ENCODE measurements around the gene CHPF.

The CHPF gene

GRCh38 chr2:219543596-219544358 is at the start of gene CHPF, which contains the start of gene TMEM198:
CHPF (minus strand) TSS chr2:219543809; CDS start chr2:219543538, 271 bp downstream.
TMEM198 (plus strand) TSS chr2:219544028; CDS start chr2:219544728, 700 bp downstream.
- DNase-seq: peak; percentile 82

- no peak for DNase-seq
These were observed 49.5 kb upstream of the CHPF start for GRCh38 chr2:219593154-219593553.

GRCh38 chr2:219592736-219593135 is 49.1 kb upstream of the CHPF start:
- no peak for DNase-seq

- no peak for DNase-seq
These were observed 47.5 kb upstream of the CHPF start for GRCh38 chr2:219591091-219591490.

- no peak for DNase-seq
These were observed 37.7 kb upstream of the CHPF start for GRCh38 chr2:219581346-219581745.

- DNase-seq: no peak
These were observed 35.4 kb upstream of the CHPF start for GRCh38 chr2:219578811-219579613.

GRCh38 chr2:219576505-219577388 is 33.1 kb upstream of the CHPF start:
- DNase-seq: no peak

- DNase-seq: no peak
These were observed 32.2 kb upstream of the CHPF start for GRCh38 chr2:219575566-219576504.

- DNase-seq: no peak
These were observed 31.1 kb upstream of the CHPF start for GRCh38 chr2:219574484-219575311.

GRCh38 chr2:219573166-219573565 is 29.6 kb upstream of the CHPF start:
- no peak for DNase-seq

GRCh38 chr2:219572237-219573001 is 28.8 kb upstream of the CHPF start, which contains the start of gene INHA:
INHA (plus strand) TSS chr2:219572310; CDS start chr2:219572375, 65 bp downstream.
- DNase-seq: no peak

- no peak for DNase-seq
These were observed 28.0 kb upstream of the CHPF start, which contains the start of gene OBSL1 for GRCh38 chr2:219571311-219572236. OBSL1 (minus strand) TSS chr2:219571539; CDS start chr2:219571232, 307 bp downstream.

- DNase-seq: no peak
These were observed 27.3 kb upstream of the CHPF start for GRCh38 chr2:219570924-219571310.

- DNase-seq: no peak
These were observed 26.8 kb upstream of the CHPF start for GRCh38 chr2:219570194-219570923.

GRCh38 chr2:219569635-219570034 is 26.0 kb upstream of the CHPF start:
- DNase-seq: no peak

- no peak for DNase-seq
These were observed 25.4 kb upstream of the CHPF start for GRCh38 chr2:219569041-219569440.

- no peak for DNase-seq
These were observed 24.3 kb upstream of the CHPF start for GRCh38 chr2:219567791-219568361.

GRCh38 chr2:219567131-219567530 is 23.5 kb upstream of the CHPF start:
- no peak for DNase-seq
